K562 (cell line): Measurements from ENCODE around the gene MGA. TPM values are rescaled to one million over a fixed set of nuclear protein-coding genes. Genes with fewer than 3 reads are reported as not detected.

Experiments used
- ASH1L ChIP-seq: fragments of 450-650 bp; IDR thresholded peaks from 2 replicates; pipeline ENCODE4 v1.6.1; 2018; ENCODE audit warnings: borderline replicate concordance, mild to moderate bottlenecking, low read depth; ENCODE audit not compliant: partially characterized antibody
- CEBPB ChIP-seq: fragments of 450-650 bp; IDR thresholded peaks from 2 replicates; pipeline ENCODE4 v1.6.1; 2016; ENCODE audit warnings: missing genetic modification characterization, missing compliant biosample characterization
- CREM ChIP-seq: IDR thresholded peaks from 2 replicates; pipeline ENCODE4 v1.6.1; 2014; ENCODE audit warnings: antibody characterized with exemption, low read depth
- DMBX1 ChIP-seq: fragments of 250-450 bp; sonication (Bioruptor Pico); IDR thresholded peaks from 2 replicates; pipeline ENCODE4 v1.8.0; 2022; ENCODE audit warnings: inconsistent platforms, mild to moderate bottlenecking, moderate library complexity, borderline replicate concordance
- FOXK1 ChIP-seq: sonication (generic); formaldehyde crosslinking; IDR thresholded peaks from 2 replicates; pipeline ENCODE4 v1.8.0; 2022; ENCODE audit warnings: missing genetic modification reagents, mild to moderate bottlenecking, borderline replicate concordance
- MCM5 ChIP-seq: fragments of 450-650 bp; IDR thresholded peaks from 2 replicates; pipeline ENCODE4 v1.6.1; 2016; ENCODE audit warnings: low read depth
- MCM7 ChIP-seq, 2 experiments: fragments of 450-650 bp; IDR thresholded peaks; 2 replicates each; pipeline ENCODE4 v1.6.1; 2016 to 2018
- MTA1 ChIP-seq: fragments of 450-650 bp; IDR thresholded peaks from 2 replicates; pipeline ENCODE4 v1.6.1; 2017; ENCODE audit warnings: borderline replicate concordance
- PTRF ChIP-seq: fragments of 450-650 bp; IDR thresholded peaks from 2 replicates; pipeline ENCODE4 v1.6.1; 2016; ENCODE audit warnings: mild to moderate bottlenecking, missing genetic modification characterization, missing compliant biosample characterization
- SNIP1 ChIP-seq: fragments of 450-650 bp; IDR thresholded peaks from 2 replicates; pipeline ENCODE4 v1.7.1; 2017; ENCODE audit warnings: low read depth, mild to moderate bottlenecking
- SRSF9 ChIP-seq: fragments of 200-400 bp; formaldehyde crosslinking; IDR thresholded peaks from 2 replicates; pipeline ENCODE4 v1.6.1; 2017; ENCODE audit warnings: low read depth, low read length, borderline replicate concordance
- XRCC5 ChIP-seq: fragments of 200-400 bp; formaldehyde crosslinking; IDR thresholded peaks from 2 replicates; pipeline ENCODE4 v1.6.1; 2017; ENCODE audit warnings: low read depth, mild to moderate bottlenecking, low read length
- ZBTB7A ChIP-seq: IDR thresholded peaks from 2 replicates; pipeline ENCODE4 v1.6.1; 2011; ENCODE audit warnings: low read depth, mild to moderate bottlenecking, low read length, moderate library complexity, borderline replicate concordance; ENCODE audit not compliant: control insufficient read depth
- ZC3H4 ChIP-seq: sonication (generic); formaldehyde crosslinking; IDR thresholded peaks from 2 replicates; pipeline ENCODE4 v1.9.0; 2021; ENCODE audit warnings: missing genetic modification reagents, borderline replicate concordance
- ZFX ChIP-seq: sonication (generic); formaldehyde crosslinking; IDR thresholded peaks from 2 replicates; pipeline ENCODE4 v1.8.0; 2022; ENCODE audit warnings: mild to moderate bottlenecking, missing genetic modification reagents, moderate library complexity
- ZNF212 ChIP-seq: fragments of 450-650 bp; formaldehyde crosslinking; IDR thresholded peaks from 2 replicates; pipeline ENCODE4 v1.4.0; 2020; ENCODE audit warnings: mild to moderate bottlenecking
- ZNF408 ChIP-seq: fragments of 250-450 bp; sonication (Bioruptor Pico); IDR thresholded peaks from 2 replicates; pipeline ENCODE4 v1.4.0; 2020; ENCODE audit warnings: low read depth, mild to moderate bottlenecking, moderate library complexity
- ZNF668 ChIP-seq: fragments of 250-450 bp; sonication (Bioruptor Pico); IDR thresholded peaks from 2 replicates; pipeline ENCODE4 v1.8.0; 2022; ENCODE audit warnings: mild to moderate bottlenecking, inconsistent platforms
- ZNF76 ChIP-seq: fragments of 250-450 bp; sonication (Bioruptor Pico); IDR thresholded peaks from 2 replicates; pipeline ENCODE4 v1.4.0; 2020; ENCODE audit warnings: mild to moderate bottlenecking, moderate library complexity, borderline replicate concordance
- polyA plus RNA-seq, 8 experiments: library from polyadenylated mRNA; depleted of rRNA in 4 of 8; stranded (reverse) in 5 of 8; unstranded in 3 of 8; fragments of >200 nt; fragmentation: Nextera tagmentation in 2 of 8; fragmentation: Illumina TruSeq in 1 of 8; extraction: Ambion mirVana in 2 of 8; extraction: Trizol in 1 of 8; gene quantifications; 2 replicates each; pipeline versions ENCODE4 v1.2.1 to v1.2.3, GENCODE V29; 2011 to 2014; ENCODE audit warnings: inconsistent platforms in 1 of 8, missing spikeins in 1 of 8
- total RNA-seq, 7 experiments: library from RNA; depleted of rRNA in 6 of 7; stranded (reverse); fragments of >200 nt in 6 of 7; fragmentation: Illumina TruSeq in 2 of 7; extraction: Trizol in 2 of 7; gene quantifications; 2 replicates each; pipeline versions ENCODE4 v1.2.1 to v1.2.3, GENCODE V29; 2011 to 2021; ENCODE audit warnings: low replicate concordance in 1 of 7
- TF ChIP-seq, protein P1 (sequence below), 2 experiments: fragments of 450-650 bp in 1 of 2; sonication (generic) in 1 of 2; formaldehyde crosslinking in 1 of 2; IDR thresholded peaks in 1 of 2; conservative IDR thresholded peaks in 1 of 2; 2 replicates each; pipeline versions ENCODE4 v1.6.1 to v1.8.1; 2016 to 2023; ENCODE audit warnings: mild to moderate bottlenecking in 2 of 2, moderate library complexity in 2 of 2, inconsistent platforms in 1 of 2, missing genetic modification reagents in 1 of 2
- TF ChIP-seq, protein P2 (sequence below): sonication (generic); formaldehyde crosslinking; IDR thresholded peaks from 2 replicates; pipeline ENCODE4 v1.8.0; 2022; ENCODE audit warnings: mild to moderate bottlenecking, missing genetic modification reagents
- TF ChIP-seq, protein P3 (sequence below): sonication (generic); formaldehyde crosslinking; IDR thresholded peaks from 2 replicates; pipeline ENCODE4 v1.8.1; 2023; ENCODE audit warnings: missing genetic modification reagents, mild to moderate bottlenecking, borderline replicate concordance

Gene MGA
- total and polyA plus RNA-seq, 9 of the 15 experiments (the other 6 are each of a cell fraction or from before 2014, with no cell fraction given): 4.7 to 56.1 (median 21.1) TPM

DNA sequence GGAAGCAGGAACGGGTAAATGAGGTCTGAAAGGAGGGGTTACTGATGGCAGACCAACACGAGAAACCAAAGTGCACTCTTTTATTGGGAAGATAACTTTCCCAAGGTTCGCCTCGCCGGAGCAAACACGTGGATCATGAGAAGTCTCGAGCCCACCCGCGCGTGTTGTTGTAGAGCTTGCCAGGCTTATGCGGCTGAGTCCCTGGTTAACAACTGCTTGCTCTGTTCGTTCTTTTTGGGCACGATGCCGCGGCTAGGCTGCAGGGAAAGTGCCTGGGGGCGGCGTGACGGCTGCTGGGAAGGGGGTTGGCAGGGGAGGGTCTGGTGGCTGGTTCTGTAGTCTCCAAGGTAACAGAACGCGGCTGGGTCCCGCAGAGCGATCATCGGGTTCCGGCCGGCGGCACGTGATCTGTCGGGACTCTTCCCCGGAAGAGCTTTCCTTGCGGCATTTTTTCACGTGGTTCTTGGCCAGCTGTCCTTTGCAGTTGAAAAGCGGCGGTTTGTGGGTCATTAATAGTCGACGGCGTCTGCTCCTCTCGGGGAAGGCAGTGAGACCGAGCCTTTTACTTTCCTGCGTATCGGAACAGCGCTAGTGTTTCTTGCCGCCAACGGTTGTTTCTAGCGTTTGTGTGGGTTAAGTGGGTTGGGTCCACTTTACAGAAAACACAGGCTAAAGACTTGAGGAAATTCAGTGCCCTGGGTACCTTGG is 1.5 kb downstream of the MGA start (continued):
- TF ChIP-seq, protein P1, sequence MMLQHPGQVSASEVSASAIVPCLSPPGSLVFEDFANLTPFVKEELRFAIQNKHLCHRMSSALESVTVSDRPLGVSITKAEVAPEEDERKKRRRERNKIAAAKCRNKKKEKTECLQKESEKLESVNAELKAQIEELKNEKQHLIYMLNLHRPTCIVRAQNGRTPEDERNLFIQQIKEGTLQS (IDR thresholded peaks at IDR 0.05): peak; percentile 10; the same call in 1 of the 2 replicates
- TF ChIP-seq, protein P1 (CRISPR knock-in tag; conservative IDR thresholded peaks at IDR 0.05): peak; percentile 35; the same call in 1 of the 2 replicates
- TF ChIP-seq FOXK1 (CRISPR knock-in tag) (0 out of 2 replicates have a peak, but pooled peaks have one; percentile 85), MCM7 (IDR thresholded peaks at IDR 0.05) (no peak), XRCC5 (peak; percentile 24; the same call in 1 of the 2 replicates), ZNF408 (CRISPR knock-in tag) (no peak), ZNF76 (CRISPR knock-in tag) (no peak), MTA1 (peak; percentile 75; the same call in 1 of the 2 replicates), SRSF9 (no peak), CEBPB (tag) (no peak), DMBX1 (CRISPR knock-in tag) (peak; percentile 12; the same call in 1 of the 2 replicates), ZFX (no peak), PTRF (tag) (no peak), ZNF212 (CRISPR knock-in tag) (no peak), MCM5 (no peak), ZNF668 (no peak), ASH1L (peak; percentile 27), ZBTB7A (peak; percentile 30; the same call in 1 of the 2 replicates), ZC3H4 (CRISPR knock-in tag) (no peak), CREM (peak; percentile 88), SNIP1 (no peak)
- TF ChIP-seq, protein P2, sequence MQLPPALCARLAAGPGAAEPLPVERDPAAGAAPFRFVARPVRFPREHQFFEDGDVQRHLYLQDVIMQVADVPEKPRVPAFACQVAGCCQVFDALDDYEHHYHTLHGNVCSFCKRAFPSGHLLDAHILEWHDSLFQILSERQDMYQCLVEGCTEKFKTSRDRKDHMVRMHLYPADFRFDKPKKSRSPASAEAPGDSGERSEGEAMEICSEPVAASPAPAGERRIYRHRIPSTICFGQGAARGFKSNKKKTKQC: 0 out of 2 replicates have a peak, but pooled peaks have one; percentile 38
- TF ChIP-seq, protein P3, sequence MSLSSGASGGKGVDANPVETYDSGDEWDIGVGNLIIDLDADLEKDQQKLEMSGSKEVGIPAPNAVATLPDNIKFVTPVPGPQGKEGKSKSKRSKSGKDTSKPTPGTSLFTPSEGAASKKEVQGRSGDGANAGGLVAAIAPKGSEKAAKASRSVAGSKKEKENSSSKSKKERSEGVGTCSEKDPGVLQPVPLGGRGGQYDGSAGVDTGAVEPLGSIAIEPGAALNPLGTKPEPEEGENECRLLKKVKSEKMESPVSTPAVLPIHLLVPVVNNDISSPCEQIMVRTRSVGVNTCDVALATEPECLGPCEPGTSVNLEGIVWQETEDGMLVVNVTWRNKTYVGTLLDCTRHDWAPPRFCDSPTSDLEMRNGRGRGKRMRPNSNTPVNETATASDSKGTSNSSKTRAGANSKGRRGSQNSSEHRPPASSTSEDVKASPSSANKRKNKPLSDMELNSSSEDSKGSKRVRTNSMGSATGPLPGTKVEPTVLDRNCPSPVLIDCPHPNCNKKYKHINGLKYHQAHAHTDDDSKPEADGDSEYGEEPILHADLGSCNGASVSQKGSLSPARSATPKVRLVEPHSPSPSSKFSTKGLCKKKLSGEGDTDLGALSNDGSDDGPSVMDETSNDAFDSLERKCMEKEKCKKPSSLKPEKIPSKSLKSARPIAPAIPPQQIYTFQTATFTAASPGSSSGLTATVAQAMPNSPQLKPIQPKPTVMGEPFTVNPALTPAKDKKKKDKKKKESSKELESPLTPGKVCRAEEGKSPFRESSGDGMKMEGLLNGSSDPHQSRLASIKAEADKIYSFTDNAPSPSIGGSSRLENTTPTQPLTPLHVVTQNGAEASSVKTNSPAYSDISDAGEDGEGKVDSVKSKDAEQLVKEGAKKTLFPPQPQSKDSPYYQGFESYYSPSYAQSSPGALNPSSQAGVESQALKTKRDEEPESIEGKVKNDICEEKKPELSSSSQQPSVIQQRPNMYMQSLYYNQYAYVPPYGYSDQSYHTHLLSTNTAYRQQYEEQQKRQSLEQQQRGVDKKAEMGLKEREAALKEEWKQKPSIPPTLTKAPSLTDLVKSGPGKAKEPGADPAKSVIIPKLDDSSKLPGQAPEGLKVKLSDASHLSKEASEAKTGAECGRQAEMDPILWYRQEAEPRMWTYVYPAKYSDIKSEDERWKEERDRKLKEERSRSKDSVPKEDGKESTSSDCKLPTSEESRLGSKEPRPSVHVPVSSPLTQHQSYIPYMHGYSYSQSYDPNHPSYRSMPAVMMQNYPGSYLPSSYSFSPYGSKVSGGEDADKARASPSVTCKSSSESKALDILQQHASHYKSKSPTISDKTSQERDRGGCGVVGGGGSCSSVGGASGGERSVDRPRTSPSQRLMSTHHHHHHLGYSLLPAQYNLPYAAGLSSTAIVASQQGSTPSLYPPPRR (CRISPR knock-in tag): no peak
